Aorta (tissue), 5 donors: ENCODE results near the gene AGMO. TPM values are rescaled to one million over a fixed set of nuclear protein-coding genes. Genes with fewer than 3 reads are reported as not detected.
"Not testable (repeated sequence)": the region's sequence is repeated elsewhere in the genome, so short reads cannot be mapped to it uniquely, and the experiment has no call there.

ENCODE experiments used
- ATAC-seq: fragments of 200-7000 bp; cut with Tn5 transposase; one replicate; pipeline ENCODE4 v1.9.1; 2022; ENCODE audit warnings: moderate library complexity; ENCODE audit not compliant: low FRiP score
- DNase-seq, 2 donors: peaks; one replicate each; pipeline ENCODE4 v3.0.0-alpha.2; 2020
- H3K27ac ChIP-seq, 2 donors: one replicate each; pipeline ENCODE4 v1.5.1; 2013; ENCODE audit warnings: low read length in 2 of 2, mild to moderate bottlenecking in 2 of 2, moderate library complexity in 2 of 2, control low read depth in 1 of 2, inconsistent platforms in 1 of 2, low read depth in 1 of 2
- H3K27me3 ChIP-seq, 2 donors: one replicate each; pipeline ENCODE4 v1.6.1; 2013; ENCODE audit warnings: control low read depth in 1 of 2, low read length in 1 of 2, mild to moderate bottlenecking in 1 of 2, moderate library complexity in 1 of 2; ENCODE audit not compliant: insufficient read depth in 2 of 2, control insufficient read depth in 1 of 2
- H3K36me3 ChIP-seq, 2 donors: one replicate each; pipeline ENCODE4 v1.6.1; 2013; ENCODE audit warnings: control low read depth in 1 of 2, low read length in 1 of 2, mild to moderate bottlenecking in 1 of 2; ENCODE audit not compliant: insufficient read depth in 2 of 2, control insufficient read depth in 1 of 2
- H3K4me1 ChIP-seq, 2 donors: one replicate each; pipeline ENCODE4 v1.6.1; 2013; ENCODE audit warnings: low read length in 2 of 2, control low read depth in 1 of 2, mild to moderate bottlenecking in 1 of 2, moderate library complexity in 1 of 2; ENCODE audit not compliant: insufficient read depth in 2 of 2, control insufficient read depth in 1 of 2
- H3K4me3 ChIP-seq, 2 donors: one replicate each; pipeline ENCODE4 v1.5.1; 2013; ENCODE audit warnings: low read length in 2 of 2, control low read depth in 1 of 2, mild to moderate bottlenecking in 1 of 2
- H3K9me3 ChIP-seq: one replicate; pipeline ENCODE4 v1.6.1; 2013; ENCODE audit warnings: mild to moderate bottlenecking, low read length; ENCODE audit not compliant: control insufficient read depth
- WGBS, 2 donors: extraction: QIAGEN DNeasy Blood & Tissue Kit; methylation state at CpG; one replicate each; pipeline ENCODE4 v1.1.7; 2013; 5-methylcytosine and 5-hydroxymethylcytosine counted together
- intact Hi-C, 2 donors: fragments of 100-400 bp; cut with DNase I; formaldehyde crosslinking; loops; one replicate each; pipeline versions ENCODE4 v1.14.2 to v1.15.0; 2022
- polyA plus RNA-seq, 2 donors: library from polyadenylated mRNA; stranded (reverse); fragments of 200-250 nt; gene quantifications; one replicate each; pipeline ENCODE4 v1.2.3, GENCODE V29; 2013
- total RNA-seq, 2 donors: library from RNA; stranded (reverse); fragmentation: NEBNext Ultra II Directional; extraction: Animal tissue kit (Norgen Biotek cat#: 25700); gene quantifications; one replicate each; pipeline ENCODE4 v1.2.1, GENCODE V29; 2021
- donor health status: healthy with polysubstance abuse.
- donor health status: Bipolar disorder and iron deficiency.
- donor health status: DM: no; HTN: no; CAD: no.
- donor health status: DM: no; HTN: no; CAD: no.
- donor health status: DM: yes; HTN: yes; CAD: no.

The AGMO gene
- total and polyA plus RNA-seq, 4 donors, result 0.69 to 3.4 (median 1.7) TPM

- H3K36me3 ChIP-seq, result no peaks in the 10 kb centered on the region
- H3K27me3 ChIP-seq, result no peaks in the 10 kb centered on the region
- no peaks in the 10 kb centered on the region for H3K9me3 ChIP-seq
- H3K4me1 ChIP-seq, result no peaks in the 10 kb centered on the region
- H3K4me3 ChIP-seq, result no peak overlapping the region
- intact Hi-C loops, result no loop called here
- DNase-seq (peak; percentile 16 to 68), ATAC-seq (peak; percentile 33)
- no peak overlapping the region for H3K27ac ChIP-seq
- 96% methylated on average over 21 of the region's 21 CpGs for WGBS, 2 donors
Observed at GRCh38 chr7:15525652-15526263, 36.1 kb downstream of the AGMO start.

GRCh38 chr7:15524077-15524476 lies 37.7 kb downstream of the AGMO start:
- WGBS, 2 donors, result 94 to 95% methylated on average over 1 of the region's 1 CpG
- Histone ChIP-seq H3K27me3 (no peaks in the 10 kb centered on the region), H3K4me1 (no peaks in the 10 kb centered on the region), H3K9me3 (no peaks in the 10 kb centered on the region), H3K27ac (no peak overlapping the region), H3K4me3 (no peak overlapping the region), H3K36me3 (no peaks in the 10 kb centered on the region)
- ATAC-seq, result no peak
- intact Hi-C loops, result no loop called here
- DNase-seq, result no peak

- WGBS, 2 donors, result 91 to 95% methylated on average over 7 of the region's 7 CpGs
- DNase-seq, H3K36me3 ChIP-seq, H3K9me3 ChIP-seq, intact Hi-C loops, H3K27me3 ChIP-seq, ATAC-seq, H3K27ac ChIP-seq, H3K4me3 ChIP-seq, H3K4me1 ChIP-seq: not testable (repeated sequence)
Observed at GRCh38 chr7:15517865-15518264, 44.0 kb downstream of the AGMO start.

GRCh38 chr7:15515252-15515651 lies 46.6 kb downstream of the AGMO start:
- H3K27me3 ChIP-seq, result no peaks in the 10 kb centered on the region
- H3K4me1 ChIP-seq, result no peaks in the 10 kb centered on the region
- H3K36me3 ChIP-seq, result no peaks in the 10 kb centered on the region
- intact Hi-C loops, result no loop called here
- H3K27ac ChIP-seq, result no peak overlapping the region
- H3K4me3 ChIP-seq, result no peak overlapping the region
- ATAC-seq (no peak), DNase-seq (no peak)
- no peaks in the 10 kb centered on the region for H3K9me3 ChIP-seq
- WGBS, 2 donors, result 4 to 7% methylated on average over 4 of the region's 4 CpGs

- no peaks in the 10 kb centered on the region for H3K27me3 ChIP-seq
- intact Hi-C loops, result no loop called here
- H3K9me3 ChIP-seq, result no peaks in the 10 kb centered on the region
- H3K4me1 ChIP-seq, result no peaks in the 10 kb centered on the region
- no peaks in the 10 kb centered on the region for H3K36me3 ChIP-seq
- H3K27ac ChIP-seq, result no peak overlapping the region
- DNase-seq, result no peak
- no peak for ATAC-seq
- no peak overlapping the region for H3K4me3 ChIP-seq
- WGBS, 2 donors, result 66 to 71% methylated on average over 3 of the region's 3 CpGs
Observed at GRCh38 chr7:15508258-15508657, 53.6 kb downstream of the AGMO start.

- Histone ChIP-seq H3K27ac (no peak overlapping the region), H3K4me1 (no peaks in the 10 kb centered on the region), H3K27me3 (no peaks in the 10 kb centered on the region), H3K9me3 (no peaks in the 10 kb centered on the region), H3K36me3 (no peaks in the 10 kb centered on the region), H3K4me3 (no peak overlapping the region)
- DNase-seq (no peak), ATAC-seq (no peak)
- 71 to 83% methylated on average over 3 of the region's 3 CpGs for WGBS, 2 donors
- intact Hi-C loops, result no loop called here
Observed at GRCh38 chr7:15507708-15508107, 54.1 kb downstream of the AGMO start.

- Histone ChIP-seq H3K27ac (no peak overlapping the region), H3K9me3 (no peaks in the 10 kb centered on the region), H3K36me3 (no peaks in the 10 kb centered on the region), H3K27me3 (no peaks in the 10 kb centered on the region), H3K4me3 (no peak overlapping the region), H3K4me1 (no peaks in the 10 kb centered on the region)
- 77 to 79% methylated on average over 3 of the region's 3 CpGs for WGBS, 2 donors
- DNase-seq, result no peak
- intact Hi-C loops, result no loop called here
- no peak for ATAC-seq
Observed at GRCh38 chr7:15507171-15507570, 54.6 kb downstream of the AGMO start.

- intact Hi-C loops, result no loop called here
- Histone ChIP-seq H3K27me3 (no peaks in the 10 kb centered on the region), H3K4me3 (no peak overlapping the region), H3K36me3 (no peaks in the 10 kb centered on the region), H3K27ac (no peak overlapping the region), H3K4me1 (no peaks in the 10 kb centered on the region), H3K9me3 (no peaks in the 10 kb centered on the region)
- ATAC-seq (no peak), DNase-seq (no peak)
Observed at GRCh38 chr7:15505761-15506160, 56.1 kb downstream of the AGMO start.

- no peaks in the 10 kb centered on the region for H3K9me3 ChIP-seq
- H3K27ac ChIP-seq, result no peak overlapping the region
- ATAC-seq (no peak), DNase-seq (no peak)
- intact Hi-C loops, result no loop called here
- H3K4me3 ChIP-seq, result no peak overlapping the region
- no peaks in the 10 kb centered on the region for H3K4me1 ChIP-seq
- H3K36me3 ChIP-seq, result no peaks in the 10 kb centered on the region
- no peaks in the 10 kb centered on the region for H3K27me3 ChIP-seq
- WGBS, 2 donors, result 71 to 77% methylated on average over 4 of the region's 4 CpGs
Observed at GRCh38 chr7:15504351-15504750, 57.5 kb downstream of the AGMO start.
